ENCODE results near the gene OLFM2. TPM values are rescaled to one million over a fixed set of nuclear protein-coding genes. Genes with fewer than 3 reads are reported as not detected.

OLFM2 gene
- polyA plus RNA-seq, 1 donor from 2014 or later: 0.21 TPM

DNA sequence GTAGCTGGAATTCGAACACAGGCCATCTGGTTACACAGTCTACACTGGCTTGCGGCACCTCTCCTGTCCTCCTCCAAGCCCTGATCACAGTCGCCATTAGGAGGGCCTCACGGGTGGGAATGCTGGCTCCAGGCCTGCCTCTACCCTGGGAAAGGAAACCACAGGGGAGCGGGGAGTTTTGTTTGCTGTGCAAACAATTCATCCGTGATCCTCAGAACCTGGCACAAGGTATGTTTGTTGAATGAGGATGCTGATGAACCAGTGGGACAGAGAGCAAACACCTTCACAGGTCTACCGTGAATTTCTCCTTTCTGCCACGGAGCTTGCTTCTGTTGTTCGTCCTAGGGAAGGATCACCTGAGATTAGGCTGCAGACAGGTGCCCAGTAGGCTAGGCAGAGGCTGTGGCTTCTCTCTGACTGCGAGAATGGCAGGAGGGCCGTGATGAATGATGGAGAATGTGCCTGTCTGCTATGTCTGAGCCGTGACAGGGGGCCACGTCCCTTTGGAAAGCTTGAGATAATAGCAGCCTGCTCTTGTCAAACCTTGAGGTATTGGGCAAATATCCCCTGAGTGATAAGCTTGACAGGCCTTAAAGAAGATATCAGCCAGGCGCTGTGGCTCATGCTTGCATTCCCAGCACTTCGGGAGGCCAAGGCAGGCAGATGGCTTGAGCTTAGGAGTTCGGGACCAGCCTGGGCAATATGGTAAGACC, 64.5 kb downstream of the OLFM2 start:
- H3K27ac Mint-ChIP-seq: no peak overlapping the region
- H3K9me3 Mint-ChIP-seq: no peaks in the 10 kb centered on the region
- H3K4me1 Mint-ChIP-seq: peaks cover 0 to under 1% (median 0%) of the 10 kb centered on the region in 3 donors

GRCh38 chr19:9868983-9869617, 67.2 kb downstream of the OLFM2 start:
- Mint-ChIP-seq H3K4me3 (no peak overlapping the region), H3K4me1 (peaks cover 0 to 2% (median 2%) of the 10 kb centered on the region in 3 donors), H3K36me3 (no peaks in the 10 kb centered on the region), H3K27me3 (no peaks in the 10 kb centered on the region), H3K27ac (no peak overlapping the region), H3K9me3 (no peaks in the 10 kb centered on the region)

More for the DNA sequence above, 64.5 kb downstream of the OLFM2 start:
- H3K4me3 Mint-ChIP-seq: no peak overlapping the region
- no peaks in the 10 kb centered on the region for H3K36me3 Mint-ChIP-seq
- peaks cover 2% of the 10 kb centered on the region for H3K27me3 Mint-ChIP-seq

DNA sequence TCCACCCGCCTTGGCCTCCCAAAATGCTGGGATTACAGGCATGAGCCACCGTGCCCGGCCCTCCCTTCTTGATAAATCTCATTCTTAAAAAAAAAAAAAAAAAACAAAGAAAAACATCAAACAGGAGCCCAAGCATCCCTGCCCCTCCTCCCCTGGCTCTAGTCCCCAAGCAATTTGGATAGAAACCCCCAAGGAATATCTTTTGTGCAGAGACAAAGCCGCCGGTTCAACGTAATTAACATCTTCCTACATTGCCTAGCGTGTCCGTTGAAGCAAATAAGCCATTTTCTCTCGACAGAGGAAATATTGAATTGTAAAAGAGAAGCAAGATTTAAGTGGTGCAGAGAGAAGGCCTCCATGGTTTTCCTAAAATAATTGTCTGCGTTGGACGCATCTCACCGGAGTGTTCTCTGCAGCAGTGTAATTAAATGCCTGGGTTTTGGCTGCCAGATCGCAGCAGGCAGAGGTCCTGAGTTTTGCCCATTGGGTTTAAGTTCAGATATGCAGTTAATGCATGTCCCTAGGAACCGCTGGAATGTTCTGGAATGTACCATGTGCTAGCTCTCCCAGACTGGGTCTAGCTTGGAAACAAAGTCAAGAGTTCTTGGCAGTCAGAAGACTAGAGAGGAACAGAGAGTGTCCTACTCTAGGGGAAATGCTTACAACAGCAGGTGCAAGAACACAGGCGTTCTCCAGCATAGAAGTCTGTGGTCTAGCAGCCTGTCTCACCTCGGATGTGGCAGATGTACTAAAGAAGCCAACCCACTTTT, 70.4 kb downstream of the OLFM2 start:
- Mint-ChIP-seq H3K27ac (no peak overlapping the region), H3K27me3 (no peaks in the 10 kb centered on the region), H3K4me1 (peaks cover 0 to 2% (median 2%) of the 10 kb centered on the region in 3 donors), H3K9me3 (no peaks in the 10 kb centered on the region), H3K36me3 (no peaks in the 10 kb centered on the region), H3K4me3 (no peak overlapping the region)

- no peak overlapping the region for H3K4me3 Mint-ChIP-seq
- H3K27me3 Mint-ChIP-seq: no peaks in the 10 kb centered on the region
Measured at GRCh38 chr19:9863759-9864158, 72.6 kb downstream of the OLFM2 start.

DNA sequence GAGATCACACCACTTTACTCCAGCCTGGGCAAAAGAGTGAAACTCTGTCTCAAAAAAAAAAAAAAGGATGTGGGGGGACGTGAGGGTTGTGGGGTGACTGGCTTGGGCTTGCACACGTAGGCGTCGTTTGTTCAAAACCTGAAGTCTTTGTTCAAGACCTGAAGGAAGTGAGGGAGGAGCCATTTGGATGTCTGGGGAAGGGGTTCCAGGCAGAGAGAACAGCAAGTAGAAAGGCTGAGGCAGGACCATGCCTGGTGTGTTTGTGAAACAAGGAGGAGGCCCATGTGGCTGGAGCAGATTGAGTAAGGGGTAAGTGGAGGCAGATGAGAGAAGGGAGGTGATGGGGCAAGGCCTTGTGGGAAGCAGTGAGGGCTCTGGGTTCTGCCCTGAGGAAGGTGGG, 73.4 kb downstream of the OLFM2 start:
- Mint-ChIP-seq H3K36me3 (no peaks in the 10 kb centered on the region), H3K27ac (no peak overlapping the region), H3K4me3 (no peak overlapping the region), H3K9me3 (no peaks in the 10 kb centered on the region), H3K4me1 (peaks cover 0 to 7% (median 6%) of the 10 kb centered on the region in 3 donors), H3K27me3 (no peaks in the 10 kb centered on the region)

More at GRCh38 chr19:9863759-9864158, 72.6 kb downstream of the OLFM2 start:
- H3K4me1 Mint-ChIP-seq: peaks cover 0 to 2% (median 2%) of the 10 kb centered on the region in 3 donors
- no peaks in the 10 kb centered on the region for H3K36me3 Mint-ChIP-seq
- no peak overlapping the region for H3K27ac Mint-ChIP-seq
- H3K9me3 Mint-ChIP-seq: no peaks in the 10 kb centered on the region

GRCh38 chr19:9861503-9861902, 74.8 kb downstream of the OLFM2 start:
- Mint-ChIP-seq H3K9me3 (no peaks in the 10 kb centered on the region), H3K27me3 (no peaks in the 10 kb centered on the region), H3K27ac (no peak overlapping the region), H3K4me3 (no peak overlapping the region), H3K36me3 (no peaks in the 10 kb centered on the region), H3K4me1 (peaks cover 0 to 14% (median 8%) of the 10 kb centered on the region in 3 donors)

DNA sequence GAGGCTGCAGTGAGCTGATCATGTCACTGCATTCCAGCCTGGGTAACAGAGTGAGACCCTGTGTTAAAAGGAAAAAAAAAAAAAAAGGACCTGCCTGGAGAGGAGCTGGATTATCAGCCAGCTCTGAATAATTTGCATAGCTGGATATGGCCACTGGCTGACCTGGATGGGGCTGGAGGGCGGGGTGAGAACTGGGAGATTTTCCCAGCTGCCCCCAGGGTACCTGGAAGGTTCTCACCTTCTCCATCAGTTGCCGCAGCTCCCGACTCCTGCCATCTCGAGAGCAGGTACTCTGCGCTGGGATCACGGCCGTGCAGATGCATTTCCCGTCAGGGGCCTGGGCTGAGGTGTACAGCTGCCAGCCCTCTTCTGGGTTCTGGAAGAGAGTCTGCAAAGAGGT, 75.9 kb downstream of the OLFM2 start:
- Mint-ChIP-seq H3K36me3 (no peaks in the 10 kb centered on the region), H3K27me3 (no peaks in the 10 kb centered on the region), H3K9me3 (no peaks in the 10 kb centered on the region), H3K4me3 (no peak overlapping the region), H3K27ac (no peak overlapping the region), H3K4me1 (peaks cover 0 to 12% (median 8%) of the 10 kb centered on the region in 3 donors)

- H3K36me3 Mint-ChIP-seq: no peaks in the 10 kb centered on the region
- no peaks in the 10 kb centered on the region for H3K9me3 Mint-ChIP-seq
- H3K27ac Mint-ChIP-seq: peak overlapping the region in 1 of 3 donors; percentile 94
- H3K4me3 Mint-ChIP-seq: peak overlapping the region in 1 of 4 donors; percentile 8
- peaks cover 0 to 12% (median 8%) of the 10 kb centered on the region in 3 donors for H3K4me1 Mint-ChIP-seq
- no peaks in the 10 kb centered on the region for H3K27me3 Mint-ChIP-seq
Measured at GRCh38 chr19:9858766-9859165, 77.5 kb downstream of the OLFM2 start.

GRCh38 chr19:9857920-9858746, 78.2 kb downstream of the OLFM2 start:
- Mint-ChIP-seq H3K4me3 (peak overlapping the region in 2 of 4 donors; percentile 70 to 73), H3K27me3 (no peaks in the 10 kb centered on the region), H3K36me3 (no peaks in the 10 kb centered on the region), H3K4me1 (peaks cover 0 to 12% (median 8%) of the 10 kb centered on the region in 3 donors), H3K27ac (peak overlapping the region in 2 of 3 donors; percentile 90 to 94), H3K9me3 (no peaks in the 10 kb centered on the region)

- Mint-ChIP-seq H3K4me1 (peaks cover 0 to 12% (median 8%) of the 10 kb centered on the region in 3 donors), H3K36me3 (peaks cover 3% of the 10 kb centered on the region), H3K27me3 (no peaks in the 10 kb centered on the region), H3K9me3 (no peaks in the 10 kb centered on the region), H3K27ac (no peak overlapping the region), H3K4me3 (peak overlapping the region in 1 of 4 donors; percentile 44)
Measured at GRCh38 chr19:9857076-9857721, 79.1 kb downstream of the OLFM2 start.

GRCh38 chr19:9856609-9857008, 79.7 kb downstream of the OLFM2 start:
- H3K4me3 Mint-ChIP-seq: no peak overlapping the region
- H3K36me3 Mint-ChIP-seq: peaks cover 3% of the 10 kb centered on the region
- H3K27ac Mint-ChIP-seq: peak overlapping the region in 1 of 3 donors; percentile 61
- H3K4me1 Mint-ChIP-seq: peaks cover 0 to 12% (median 8%) of the 10 kb centered on the region in 3 donors
- no peaks in the 10 kb centered on the region for H3K9me3 Mint-ChIP-seq
- no peaks in the 10 kb centered on the region for H3K27me3 Mint-ChIP-seq

- Mint-ChIP-seq H3K4me3 (no peak overlapping the region), H3K36me3 (peaks cover 3% of the 10 kb centered on the region), H3K4me1 (peaks cover 0 to 12% (median 8%) of the 10 kb centered on the region in 3 donors), H3K27ac (no peak overlapping the region), H3K27me3 (no peaks in the 10 kb centered on the region), H3K9me3 (no peaks in the 10 kb centered on the region)
Measured at GRCh38 chr19:9854282-9854846, 82.0 kb downstream of the OLFM2 start.

- Mint-ChIP-seq H3K36me3 (peaks cover 3% of the 10 kb centered on the region), H3K4me3 (no peak overlapping the region), H3K27me3 (no peaks in the 10 kb centered on the region), H3K4me1 (peaks cover 0 to 1% (median 0%) of the 10 kb centered on the region in 3 donors), H3K9me3 (no peaks in the 10 kb centered on the region), H3K27ac (no peak overlapping the region)
Measured at GRCh38 chr19:9850235-9850959, 85.9 kb downstream of the OLFM2 start.
